ENCODE results near the gene PAPPA2. TPM values are rescaled to one million over a fixed set of nuclear protein-coding genes. Genes with fewer than 3 reads are reported as not detected.

PAPPA2 gene
- total and polyA plus RNA-seq, 5 donors, result 0.18 to 1.1 (median 0.74) TPM

GRCh38 chr1:176803596-176803995 lies 340.6 kb downstream of the PAPPA2 start:
- ATAC-seq, result no peak
- Histone ChIP-seq H3K9me3 (ENCODE audit: control insufficient read depth, low read length) (no peaks in the 10 kb centered on the region), H3K4me1 (ENCODE audit: control insufficient read depth, insufficient read depth, low read length) (no peaks in the 10 kb centered on the region), H3K27me3 (ENCODE audit: control insufficient read depth, insufficient read depth) (no peaks in the 10 kb centered on the region), H3K4me3 (ENCODE audit: low read length) (no peak overlapping the region), H3K27ac (ENCODE audit: low read length) (no peak overlapping the region)
- DNase-seq, result no peak
- intact Hi-C loops (cut with DNase I), result no loop called here

GRCh38 chr1:176809292-176809691 lies 346.3 kb downstream of the PAPPA2 start:
- no peak for ATAC-seq
- intact Hi-C loops (cut with DNase I), result no loop called here
- H3K27me3 ChIP-seq (ENCODE audit: control insufficient read depth, insufficient read depth), result no peaks in the 10 kb centered on the region
- no peaks in the 10 kb centered on the region for H3K4me1 ChIP-seq (ENCODE audit: control insufficient read depth, insufficient read depth, low read length)
- no peak overlapping the region for H3K27ac ChIP-seq (ENCODE audit: low read length)
- WGBS, result 81% methylated on average over 2 of the region's 2 CpGs
- no peak for DNase-seq
- no peak overlapping the region for H3K4me3 ChIP-seq (ENCODE audit: low read length)
- H3K9me3 ChIP-seq (ENCODE audit: control insufficient read depth, low read length), result no peaks in the 10 kb centered on the region

GRCh38 chr1:176811511-176812288 lies 348.7 kb downstream of the PAPPA2 start:
- intact Hi-C loops (cut with DNase I), result no loop called here
- no peak for DNase-seq
- Histone ChIP-seq H3K4me3 (ENCODE audit: low read length) (no peak overlapping the region), H3K27me3 (ENCODE audit: control insufficient read depth, insufficient read depth) (no peaks in the 10 kb centered on the region), H3K9me3 (ENCODE audit: control insufficient read depth, low read length) (no peaks in the 10 kb centered on the region), H3K27ac (ENCODE audit: low read length) (no peak overlapping the region), H3K4me1 (ENCODE audit: control insufficient read depth, insufficient read depth, low read length) (no peaks in the 10 kb centered on the region)
- no peak for ATAC-seq
- WGBS, result 27% methylated on average over 4 of the region's 4 CpGs

GRCh38 chr1:176815621-176816020 lies 352.6 kb downstream of the PAPPA2 start:
- intact Hi-C loops (cut with DNase I), result no loop called here
- H3K4me3 ChIP-seq (ENCODE audit: low read length), result no peak overlapping the region
- H3K27me3 ChIP-seq (ENCODE audit: control insufficient read depth, insufficient read depth), result no peaks in the 10 kb centered on the region
- H3K9me3 ChIP-seq (ENCODE audit: control insufficient read depth, low read length), result no peaks in the 10 kb centered on the region
- H3K4me1 ChIP-seq (ENCODE audit: control insufficient read depth, insufficient read depth, low read length), result no peaks in the 10 kb centered on the region
- ATAC-seq (no peak), DNase-seq (no peak)
- no peak overlapping the region for H3K27ac ChIP-seq (ENCODE audit: low read length)
- 82% methylated on average over 6 of the region's 6 CpGs for WGBS

GRCh38 chr1:176816232-176816631 lies 353.3 kb downstream of the PAPPA2 start:
- Histone ChIP-seq H3K4me1 (ENCODE audit: control insufficient read depth, insufficient read depth, low read length) (no peaks in the 10 kb centered on the region), H3K9me3 (ENCODE audit: control insufficient read depth, low read length) (no peaks in the 10 kb centered on the region), H3K27ac (ENCODE audit: low read length) (no peak overlapping the region), H3K4me3 (ENCODE audit: low read length) (no peak overlapping the region), H3K27me3 (ENCODE audit: control insufficient read depth, insufficient read depth) (no peaks in the 10 kb centered on the region)
- ATAC-seq (no peak), DNase-seq (no peak)
- intact Hi-C loops (cut with DNase I), result no loop called here
- WGBS, result 81% methylated on average over 3 of the region's 3 CpGs

- Histone ChIP-seq H3K4me1 (ENCODE audit: control insufficient read depth, insufficient read depth, low read length) (no peaks in the 10 kb centered on the region), H3K4me3 (ENCODE audit: low read length) (no peak overlapping the region), H3K9me3 (ENCODE audit: control insufficient read depth, low read length) (no peaks in the 10 kb centered on the region), H3K27ac (ENCODE audit: low read length) (no peak overlapping the region), H3K27me3 (ENCODE audit: control insufficient read depth, insufficient read depth) (no peaks in the 10 kb centered on the region)
- 67% methylated on average over 5 of the region's 5 CpGs for WGBS
- no peak for ATAC-seq
- intact Hi-C loops (cut with DNase I), result no loop called here
- DNase-seq, result no peak
Observed at GRCh38 chr1:176820391-176821031, 357.5 kb downstream of the PAPPA2 start.

GRCh38 chr1:176826265-176826664 lies 363.3 kb downstream of the PAPPA2 start:
- intact Hi-C loops (cut with DNase I), result no loop called here
- Histone ChIP-seq H3K4me3 (ENCODE audit: low read length) (no peak overlapping the region), H3K27ac (ENCODE audit: low read length) (no peak overlapping the region), H3K9me3 (ENCODE audit: control insufficient read depth, low read length) (no peaks in the 10 kb centered on the region), H3K4me1 (ENCODE audit: control insufficient read depth, insufficient read depth, low read length) (no peaks in the 10 kb centered on the region), H3K27me3 (ENCODE audit: control insufficient read depth, insufficient read depth) (no peaks in the 10 kb centered on the region)
- 38% methylated on average over 1 of the region's 1 CpG for WGBS
- DNase-seq (no peak), ATAC-seq (no peak)

- intact Hi-C loops (cut with DNase I), result no loop called here
- no peaks in the 10 kb centered on the region for H3K9me3 ChIP-seq (ENCODE audit: control insufficient read depth, low read length)
- DNase-seq, result no peak
- WGBS, result 53% methylated on average over 8 of the region's 8 CpGs
- no peaks in the 10 kb centered on the region for H3K4me1 ChIP-seq (ENCODE audit: control insufficient read depth, insufficient read depth, low read length)
- ATAC-seq, result no peak
- no peaks in the 10 kb centered on the region for H3K27me3 ChIP-seq (ENCODE audit: control insufficient read depth, insufficient read depth)
- H3K27ac ChIP-seq (ENCODE audit: low read length), result no peak overlapping the region
- H3K4me3 ChIP-seq (ENCODE audit: low read length), result no peak overlapping the region
Observed at GRCh38 chr1:176829261-176829660, 366.3 kb downstream of the PAPPA2 start.

- 57% methylated on average over 2 of the region's 2 CpGs for WGBS
- no peak overlapping the region for H3K27ac ChIP-seq (ENCODE audit: low read length)
- H3K4me3 ChIP-seq (ENCODE audit: low read length), result no peak overlapping the region
- H3K9me3 ChIP-seq (ENCODE audit: control insufficient read depth, low read length), result no peaks in the 10 kb centered on the region
- H3K27me3 ChIP-seq (ENCODE audit: control insufficient read depth, insufficient read depth), result no peaks in the 10 kb centered on the region
- DNase-seq (no peak), ATAC-seq (no peak)
- H3K4me1 ChIP-seq (ENCODE audit: control insufficient read depth, insufficient read depth, low read length), result no peaks in the 10 kb centered on the region
- intact Hi-C loops (cut with DNase I), result no loop called here
Observed at GRCh38 chr1:176831150-176831549, 368.2 kb downstream of the PAPPA2 start.

GRCh38 chr1:176837708-176838107 lies 374.7 kb downstream of the PAPPA2 start:
- 58% methylated on average over 2 of the region's 2 CpGs for WGBS
- no peak for ATAC-seq
- no peak overlapping the region for H3K4me3 ChIP-seq (ENCODE audit: low read length)
- H3K9me3 ChIP-seq (ENCODE audit: control insufficient read depth, low read length), result no peaks in the 10 kb centered on the region
- intact Hi-C loops (cut with DNase I), result no loop called here
- H3K27ac ChIP-seq (ENCODE audit: low read length), result no peak overlapping the region
- DNase-seq, result no peak
- peaks cover 2% of the 10 kb centered on the region for H3K4me1 ChIP-seq (ENCODE audit: control insufficient read depth, insufficient read depth, low read length)
- H3K27me3 ChIP-seq (ENCODE audit: control insufficient read depth, insufficient read depth), result no peaks in the 10 kb centered on the region

GRCh38 chr1:176838276-176838995 lies 375.5 kb downstream of the PAPPA2 start:
- intact Hi-C loops (cut with DNase I), result no loop called here
- peaks cover 2% of the 10 kb centered on the region for H3K4me1 ChIP-seq (ENCODE audit: control insufficient read depth, insufficient read depth, low read length)
- no peaks in the 10 kb centered on the region for H3K27me3 ChIP-seq (ENCODE audit: control insufficient read depth, insufficient read depth)
- H3K27ac ChIP-seq (ENCODE audit: low read length), result no peak overlapping the region
- no peaks in the 10 kb centered on the region for H3K9me3 ChIP-seq (ENCODE audit: control insufficient read depth, low read length)
- 66% methylated on average over 5 of the region's 5 CpGs for WGBS
- no peak overlapping the region for H3K4me3 ChIP-seq (ENCODE audit: low read length)
- DNase-seq, result no peak
- no peak for ATAC-seq
